K562 (cell line): Measurements from ENCODE around the gene PPP2R3C. TPM values are rescaled to one million over a fixed set of nuclear protein-coding genes. Genes with fewer than 3 reads are reported as not detected.
"Not testable (repeated sequence)": the region's sequence is repeated elsewhere in the genome, so short reads cannot be mapped to it uniquely, and the experiment has no call there.

Source experiments
- ATAC-seq: fragments of 200-7000 bp; cut with Tn5 transposase; 3 replicates; pipeline ENCODE4 v1.9.1; 2020; ENCODE audit warnings: moderate library complexity
- BruUV-seq: library from RNA; stranded (reverse); fragments of 400-500 nt; replicated peaks from 2 replicates; lab custom pipeline; 2021; lab: Mats Ljungman, UMichigan
- CTCF ChIA-PET: fragments of 300-600 bp; formaldehyde crosslinking; extraction: SDS; loops from one replicate; lab custom pipeline; 2021; ENCODE audit warnings: low intra/inter-chr PET ratio; lab: Yijun Ruan, JAX
- POLR2A ChIA-PET: fragments of 300-600, 350-650 bp; sonication (Branson Sonifier 250); formaldehyde crosslinking; extraction: SDS; loops from one replicate; lab custom pipeline; 2021; ENCODE audit warnings: antibody characterized with exemption, inconsistent platforms; lab: Yijun Ruan, JAX
- DNase-seq, 4 experiments: peaks; one replicate each; pipeline versions ENCODE4 v3.0.0 to v3.0.0-alpha.2; 2011 to 2018; ENCODE audit warnings: low spot score in 3 of 4, mixed read lengths in 3 of 4; ENCODE audit errors: extremely low read depth in 1 of 4
- FAIRE-seq: peaks from 2 replicates; lab custom pipeline; 2011; peaks lifted over from hg19 to GRCh38; lab: Jason Lieb, UNC
- H2AFZ ChIP-seq: 2 replicates; pipeline ENCODE4 v1.6.0; 2011; ENCODE audit warnings: low read depth, low read length, control low read depth, inconsistent platforms
- H3K27ac ChIP-seq: fragments of 200-600 bp; 3 replicates; pipeline ENCODE4 v1.8.0; 2011; ENCODE audit warnings: low read depth, mild to moderate bottlenecking, control low read depth, inconsistent platforms, low read length, moderate library complexity, mixed read lengths; ENCODE audit errors: extremely low read depth
- H3K27me3 ChIP-seq, 2 experiments: fragments of 300-600 bp in 1 of 2; 2 replicates in 1 of 2; 3 replicates in 1 of 2; pipeline versions ENCODE4 v1.6.0 to v1.8.0; 2011; ENCODE audit warnings: inconsistent platforms in 2 of 2, low read length in 2 of 2, mild to moderate bottlenecking in 1 of 2, mixed read lengths in 1 of 2, moderate library complexity in 1 of 2; ENCODE audit not compliant: control insufficient read depth in 2 of 2, insufficient read depth in 2 of 2
- H3K36me3 ChIP-seq: fragments of 300-600 bp; 3 replicates; pipeline ENCODE4 v1.8.0; 2011; ENCODE audit warnings: mild to moderate bottlenecking, low read length, inconsistent platforms; ENCODE audit not compliant: control insufficient read depth, insufficient read depth
- H3K4me1 ChIP-seq, 2 experiments: fragments of 200-600 bp in 1 of 2; replicated peaks in 1 of 2; 2 replicates in 1 of 2; 3 replicates in 1 of 2; pipeline versions ENCODE4 v1.5.1 to v1.8.0; 2011; ENCODE audit warnings: inconsistent platforms in 2 of 2, low read length in 2 of 2, mild to moderate bottlenecking in 1 of 2, mixed read lengths in 1 of 2, moderate library complexity in 1 of 2; ENCODE audit not compliant: control insufficient read depth in 2 of 2, insufficient read depth in 2 of 2
- H3K4me2 ChIP-seq: 2 replicates; pipeline ENCODE4 v1.6.1; 2011; ENCODE audit warnings: low read length, control low read depth, inconsistent platforms, mixed read lengths; ENCODE audit not compliant: insufficient read depth
- H3K4me3 ChIP-seq: fragments of 200-600 bp; sonication (generic), shearing (Covaris generic); 2 replicates; pipeline ENCODE4 v1.5.1; 2016; ENCODE audit warnings: control low read depth, inconsistent platforms
- H3K79me2 ChIP-seq: fragments of 200-600 bp; 3 replicates; pipeline ENCODE4 v1.8.0; 2011; ENCODE audit warnings: low read length, inconsistent platforms; ENCODE audit not compliant: control insufficient read depth, insufficient read depth
- H3K9ac ChIP-seq, 2 experiments: 2 replicates each; pipeline versions ENCODE4 v1.6.0 to v1.6.1; 2011; ENCODE audit warnings: low read depth in 2 of 2, low read length in 2 of 2, control low read depth in 1 of 2, inconsistent platforms in 1 of 2, mild to moderate bottlenecking in 1 of 2, mixed read lengths in 1 of 2; ENCODE audit not compliant: insufficient read depth in 1 of 2
- H3K9me1 ChIP-seq: one replicate; pipeline ENCODE4 v1.6.0; 2011; ENCODE audit warnings: inconsistent platforms, mild to moderate bottlenecking, low read length, moderate library complexity; ENCODE audit not compliant: control insufficient read depth, insufficient read depth
- H3K9me3 ChIP-seq: replicated peaks from 2 replicates; pipeline ENCODE4 v1.5.1; 2011; ENCODE audit warnings: low read depth, low read length, inconsistent platforms; ENCODE audit not compliant: control insufficient read depth, insufficient read depth
- H4K20me1 ChIP-seq: replicated peaks from 2 replicates; pipeline ENCODE4 v1.6.1; 2011; ENCODE audit warnings: low read length, inconsistent platforms, mixed read lengths; ENCODE audit not compliant: control insufficient read depth, insufficient read depth
- ETV1 ChIP-seq: fragments of 450-650 bp; conservative IDR thresholded peaks from 2 replicates; pipeline ENCODE4 v1.6.1; 2016; ENCODE audit warnings: missing genetic modification characterization, control low read depth, low read depth, missing compliant biosample characterization
- SMAD4 ChIP-seq: fragments of 250-450 bp; sonication (Bioruptor Pico); conservative IDR thresholded peaks from 2 replicates; pipeline ENCODE4 v1.8.0; 2021; ENCODE audit warnings: inconsistent platforms, mild to moderate bottlenecking, moderate library complexity
- VEZF1 ChIP-seq: fragments of 200-800 bp; sonication (Bioruptor generic); IDR thresholded peaks from 2 replicates; pipeline ENCODE4 v1.6.1; 2017; ENCODE audit warnings: missing genetic modification characterization, missing compliant biosample characterization
- WGBS: fragments of 100-300 bp; shearing (Covaris generic); methylation state at CpG from one replicate; pipeline ENCODE4 v1.1.6; 2016; ENCODE audit warnings: low coverage, mixed read lengths; ENCODE audit not compliant: insufficient coverage; ENCODE audit errors: missing lambda C conversion rate; 5-methylcytosine and 5-hydroxymethylcytosine counted together
- in situ Hi-C: fragments of 300-500 bp; cut with MboI; formaldehyde crosslinking; loops from 4 replicates; pipeline ENCODE4 v1.15.0; 2018; ENCODE audit warnings: inconsistent platforms, mixed read lengths
- intact Hi-C: fragments of 100-400 bp; cut with micrococcal nuclease; formaldehyde crosslinking; loops from 2 replicates; pipeline ENCODE4 v1.14.2; 2022
- polyA plus RNA-seq, 8 experiments: library from polyadenylated mRNA; depleted of rRNA in 4 of 8; stranded (reverse) in 5 of 8; unstranded in 3 of 8; fragments of >200 nt; fragmentation: Nextera tagmentation in 2 of 8; fragmentation: Illumina TruSeq in 1 of 8; extraction: Ambion mirVana in 2 of 8; extraction: Trizol in 1 of 8; gene quantifications; 2 replicates each; pipeline versions ENCODE4 v1.2.1 to v1.2.3, GENCODE V29; 2011 to 2014; ENCODE audit warnings: inconsistent platforms in 1 of 8, missing spikeins in 1 of 8
- total RNA-seq, 7 experiments: library from RNA; depleted of rRNA in 6 of 7; stranded (reverse); fragments of >200 nt in 6 of 7; fragmentation: Illumina TruSeq in 2 of 7; extraction: Trizol in 2 of 7; gene quantifications; 2 replicates each; pipeline versions ENCODE4 v1.2.1 to v1.2.3, GENCODE V29; 2011 to 2021; ENCODE audit warnings: low replicate concordance in 1 of 7

PPP2R3C gene
- total and polyA plus RNA-seq, 9 of the 15 experiments (the other 6 are each of a cell fraction or from before 2014, with no cell fraction given): 14.7 to 43.3 (median 22.7) TPM

DNA sequence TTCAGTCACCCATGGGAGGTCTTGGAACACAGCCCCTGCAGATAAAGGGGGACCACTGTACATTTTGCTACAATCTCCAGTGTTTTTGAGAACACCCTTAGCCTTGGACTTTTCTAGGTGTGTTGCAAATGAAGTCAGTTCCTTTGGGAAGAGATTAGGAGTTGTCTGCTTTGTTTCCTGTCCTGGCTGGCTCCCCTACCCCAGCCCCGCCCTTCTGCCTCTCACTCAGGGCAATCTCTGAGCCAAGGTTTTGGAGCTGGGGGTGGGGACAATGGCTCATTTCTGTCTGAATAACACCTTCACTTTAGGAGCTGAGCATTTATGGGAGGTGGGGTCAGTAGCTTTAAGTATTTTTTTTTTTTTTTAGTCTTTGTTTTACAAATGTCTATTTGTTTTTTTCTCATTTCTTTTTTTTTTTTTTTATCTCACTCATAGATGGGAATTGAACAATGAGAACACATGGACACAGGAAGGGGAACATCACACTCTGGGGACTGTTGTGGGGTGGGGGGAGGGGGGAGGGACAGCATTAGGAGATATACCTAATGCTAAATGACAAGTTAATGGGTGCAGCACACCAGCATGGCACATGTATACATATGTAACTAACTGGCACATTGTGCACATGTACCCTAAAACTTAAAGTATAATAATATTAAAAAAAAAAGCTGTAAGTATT, 60.5 kb downstream of the PPP2R3C start:
- H3K4me2 ChIP-seq, intact Hi-C loops, H3K27ac ChIP-seq, H3K79me2 ChIP-seq, H3K9ac ChIP-seq, H3K27me3 ChIP-seq, POLR2A ChIA-PET, H3K9me1 ChIP-seq, CTCF ChIA-PET, H2AFZ ChIP-seq, in situ Hi-C loops, H3K4me3 ChIP-seq, H4K20me1 ChIP-seq, H3K9me3 ChIP-seq, BruUV-seq, H3K4me1 ChIP-seq: not testable (repeated sequence)
- DNase-seq: peak; percentile 11 to 61 (median 34)
- H3K36me3 ChIP-seq: peaks cover 20% of the 10 kb centered on the region; the same call in 1 of the 3 replicates
- TF ChIP-seq VEZF1 (CRISPR knock-in tag) (0 out of 2 replicates have a peak, but pooled peaks have one; percentile 21), SMAD4 (CRISPR knock-in tag) (peak; percentile 90), ETV1 (peak; percentile 55; the same call in 1 of the 2 replicates)
- peak; percentile 89 for ATAC-seq
- WGBS: no CpG with 5 or more reads among the region's 1 CpG
- FAIRE-seq: peak; percentile 85
